Measurements from ENCODE around the gene MARCO.
"Not testable (repeated sequence)": the region's sequence is repeated elsewhere in the genome, so short reads cannot be mapped to it uniquely, and the experiment has no call there.

Gene MARCO

DNA sequence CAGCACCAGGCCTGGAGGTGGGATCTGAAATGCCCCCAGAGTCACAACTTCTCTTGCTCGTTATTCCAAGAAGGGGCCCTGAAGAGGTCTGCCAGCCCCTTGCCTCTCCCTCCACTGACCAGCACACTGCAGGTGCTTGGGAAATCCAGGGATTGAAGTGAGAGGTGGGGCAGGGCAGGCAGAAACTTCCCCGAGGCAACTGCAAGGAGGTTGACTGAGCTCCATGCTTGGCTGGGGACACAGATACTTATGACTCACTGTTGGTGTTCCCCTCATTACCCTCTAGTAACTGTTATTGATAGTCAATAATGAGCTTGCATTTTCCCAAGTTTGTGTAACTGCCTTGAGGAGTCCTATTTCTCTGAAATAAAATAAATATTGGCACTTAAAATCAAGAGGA is 47.5 kb downstream of the MARCO start:
- no peak overlapping the region for H3K27ac Mint-ChIP-seq
- H3K4me1 Mint-ChIP-seq, result peaks cover 0 to 1% of the 10 kb centered on the region in 2 donors
- H3K9me3 Mint-ChIP-seq, result peaks cover 0 to 2% of the 10 kb centered on the region in 2 donors
- no peaks in the 10 kb centered on the region for H3K36me3 Mint-ChIP-seq
- peaks cover 0 to 7% of the 10 kb centered on the region in 2 donors for H3K27me3 Mint-ChIP-seq
- no peak overlapping the region for H3K4me3 Mint-ChIP-seq
- ATAC-seq (replicated peaks) (peak; percentile 33 to 84), DNase-seq (no peak)

DNA sequence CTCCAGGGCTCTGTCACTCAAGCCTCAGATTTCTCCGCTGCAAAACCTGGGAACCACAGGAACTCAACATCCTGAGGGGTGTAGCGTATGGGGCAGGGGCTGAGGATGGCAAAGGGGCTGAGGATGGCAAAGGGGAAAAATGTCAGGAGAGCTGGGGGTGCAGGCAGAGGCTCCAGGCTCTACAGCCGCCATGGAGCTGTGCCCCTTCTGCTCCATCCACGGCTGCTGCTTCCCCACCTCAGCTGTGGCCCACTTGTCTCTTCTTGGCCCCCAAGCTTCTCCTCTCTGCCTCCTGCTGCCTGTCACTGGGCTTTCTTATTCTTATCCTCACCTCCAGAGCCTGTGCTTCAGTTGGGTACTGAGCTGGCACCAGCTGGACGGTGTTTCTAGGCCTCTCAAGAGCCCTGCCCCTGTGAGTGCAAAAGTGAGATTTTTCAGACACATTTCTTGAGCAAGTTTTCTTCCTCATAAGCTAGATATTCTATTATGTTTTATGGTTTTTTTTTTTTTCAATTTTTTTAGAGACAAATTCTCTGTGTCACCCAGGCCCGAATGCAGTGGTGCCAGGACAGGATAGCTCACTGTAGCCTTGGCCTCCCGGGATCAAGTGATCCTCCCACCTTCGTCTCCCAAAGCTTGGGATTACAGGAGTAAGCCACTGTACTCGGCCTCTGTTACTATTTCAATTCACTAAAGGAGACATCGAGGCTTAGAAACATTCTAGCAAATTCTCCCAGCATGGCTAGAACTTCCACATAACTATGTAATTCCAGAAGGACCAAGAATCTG is 49.0 kb downstream of the MARCO start:
- H3K27ac Mint-ChIP-seq, result no peak overlapping the region
- no peak overlapping the region for H3K4me3 Mint-ChIP-seq
- ATAC-seq (replicated peaks), result no peak
- H3K27me3 Mint-ChIP-seq, result peaks cover 0 to 7% of the 10 kb centered on the region in 2 donors
- H3K36me3 Mint-ChIP-seq, result no peaks in the 10 kb centered on the region
- H3K9me3 Mint-ChIP-seq, result peaks cover 0 to 2% of the 10 kb centered on the region in 2 donors
- peaks cover 0 to 1% of the 10 kb centered on the region in 2 donors for H3K4me1 Mint-ChIP-seq
- no peak for DNase-seq

DNA sequence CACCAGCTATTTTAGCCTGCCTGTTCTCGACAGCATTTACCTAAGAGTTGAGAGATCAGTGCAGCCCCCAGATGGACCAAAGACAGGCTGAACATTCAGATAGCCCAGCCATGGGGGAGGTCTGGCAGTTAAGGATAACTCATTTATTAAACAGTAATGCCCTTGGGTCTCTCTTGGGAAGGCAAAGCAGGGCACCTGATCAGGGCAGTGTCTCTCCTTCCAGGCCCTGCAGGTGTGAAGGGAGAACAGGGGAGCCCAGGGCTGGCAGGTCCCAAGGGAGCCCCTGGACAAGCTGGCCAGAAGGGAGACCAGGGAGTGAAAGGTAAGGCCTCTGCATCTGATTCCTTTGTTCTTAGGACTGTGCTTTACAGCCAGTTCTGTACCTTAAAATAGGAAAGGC is 49.6 kb downstream of the MARCO start:
- Mint-ChIP-seq H3K27ac (no peak overlapping the region), H3K4me1 (peaks cover 0 to 1% of the 10 kb centered on the region in 2 donors)

DNA sequence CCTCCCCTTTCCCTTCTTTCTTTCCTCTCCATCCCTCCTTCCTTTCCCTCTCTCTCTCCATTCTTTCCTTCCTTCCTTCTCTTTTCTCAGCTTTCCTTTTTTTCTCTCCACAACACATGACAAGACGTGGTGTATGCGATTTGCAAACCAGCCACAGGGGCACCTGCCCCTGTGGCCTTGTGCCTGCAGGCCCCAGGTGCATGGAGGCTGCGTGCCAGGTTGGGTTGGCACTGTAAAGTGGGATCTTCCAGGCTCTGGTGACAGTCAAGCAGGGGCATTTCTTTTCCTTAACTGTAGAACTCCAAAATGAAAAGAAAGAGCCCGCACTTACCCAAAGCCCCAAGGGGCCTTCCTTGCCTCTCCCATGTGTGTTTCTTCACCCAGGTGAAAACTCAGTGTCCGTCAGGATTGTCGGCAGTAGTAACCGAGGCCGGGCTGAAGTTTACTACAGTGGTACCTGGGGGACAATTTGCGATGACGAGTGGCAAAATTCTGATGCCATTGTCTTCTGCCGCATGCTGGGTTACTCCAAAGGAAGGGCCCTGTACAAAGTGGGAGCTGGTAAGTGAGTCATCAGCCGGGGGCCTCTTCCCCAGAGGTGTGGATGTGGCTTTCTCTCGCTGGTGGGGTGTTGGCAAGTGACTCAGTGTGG is 50.9 kb downstream of the MARCO start:
- Mint-ChIP-seq H3K27ac (no peak overlapping the region), H3K4me1 (peaks cover 0 to 1% of the 10 kb centered on the region in 2 donors), H3K27me3 (no peaks in the 10 kb centered on the region), H3K9me3 (peaks cover 0 to 2% of the 10 kb centered on the region in 2 donors), H3K4me3 (no peak overlapping the region), H3K36me3 (no peaks in the 10 kb centered on the region)
- DNase-seq (no peak), ATAC-seq (replicated peaks) (no peak)

More for the DNA sequence above, 49.6 kb downstream of the MARCO start:
- Mint-ChIP-seq H3K4me3 (no peak overlapping the region), H3K9me3 (peaks cover 0 to 2% of the 10 kb centered on the region in 2 donors), H3K36me3 (no peaks in the 10 kb centered on the region), H3K27me3 (peaks cover 0 to 7% of the 10 kb centered on the region in 2 donors)
- DNase-seq, result no peak
- no peak for ATAC-seq (replicated peaks)

GRCh38 chr2:118993392-118993752 is 51.4 kb downstream of the MARCO start:
- ATAC-seq (replicated peaks), result no peak
- Mint-ChIP-seq H3K4me1 (no peaks in the 10 kb centered on the region), H3K27me3 (no peaks in the 10 kb centered on the region), H3K4me3 (no peak overlapping the region), H3K27ac (no peak overlapping the region), H3K9me3 (peaks cover 0 to 5% of the 10 kb centered on the region in 2 donors), H3K36me3 (no peaks in the 10 kb centered on the region)
- no peak for DNase-seq

- no peak overlapping the region for H3K4me3 Mint-ChIP-seq
- ATAC-seq (replicated peaks) (no peak), DNase-seq (no peak)
- no peaks in the 10 kb centered on the region for H3K27me3 Mint-ChIP-seq
- no peaks in the 10 kb centered on the region for H3K4me1 Mint-ChIP-seq
- no peak overlapping the region for H3K27ac Mint-ChIP-seq
- H3K9me3 Mint-ChIP-seq, result peaks cover 0 to 5% of the 10 kb centered on the region in 2 donors
- no peaks in the 10 kb centered on the region for H3K36me3 Mint-ChIP-seq
Observed at GRCh38 chr2:118994172-118994700, 52.2 kb downstream of the MARCO start.

- ATAC-seq (replicated peaks), result no peak
- H3K27ac Mint-ChIP-seq, result no peak overlapping the region
Observed at GRCh38 chr2:118994778-118995177, 52.8 kb downstream of the MARCO start.

GRCh38 chr2:119003856-119004255 is 61.9 kb downstream of the MARCO start:
- H3K27me3 Mint-ChIP-seq; H3K27ac Mint-ChIP-seq; H3K4me3 Mint-ChIP-seq; ATAC-seq (replicated peaks); H3K9me3 Mint-ChIP-seq; DNase-seq; H3K36me3 Mint-ChIP-seq; H3K4me1 Mint-ChIP-seq: not testable (repeated sequence)

More at GRCh38 chr2:118994778-118995177, 52.8 kb downstream of the MARCO start:
- Mint-ChIP-seq H3K4me1 (no peaks in the 10 kb centered on the region), H3K36me3 (no peaks in the 10 kb centered on the region), H3K4me3 (no peak overlapping the region), H3K9me3 (peaks cover 0 to 5% of the 10 kb centered on the region in 2 donors), H3K27me3 (no peaks in the 10 kb centered on the region)
- DNase-seq, result no peak

DNA sequence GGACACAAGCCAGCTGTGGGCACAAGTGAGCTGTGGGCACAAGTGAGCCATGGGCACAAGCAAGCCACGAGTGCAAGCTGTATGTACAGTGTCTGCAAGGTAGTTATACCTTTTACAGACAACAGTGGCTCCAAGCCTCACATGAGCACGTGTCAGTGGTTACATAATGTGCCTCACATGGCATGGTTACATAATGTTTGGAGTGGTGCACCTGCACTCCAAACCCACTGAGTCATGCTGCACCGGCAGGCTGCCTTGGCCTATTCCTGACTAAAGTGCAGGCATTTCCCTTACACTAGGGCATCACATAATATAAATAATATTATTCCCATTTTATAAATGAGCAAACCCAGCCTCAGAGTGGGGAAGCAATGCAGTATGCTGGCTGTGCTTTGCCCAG is 62.6 kb downstream of the MARCO start:
- ATAC-seq (replicated peaks) (no peak), DNase-seq (no peak)
- Mint-ChIP-seq H3K27ac (no peak overlapping the region), H3K4me3 (no peak overlapping the region), H3K36me3 (no peaks in the 10 kb centered on the region), H3K9me3 (peaks cover 4 to 5% of the 10 kb centered on the region in 2 donors), H3K4me1 (no peaks in the 10 kb centered on the region), H3K27me3 (peaks cover 4 to 8% of the 10 kb centered on the region in 2 donors)

DNA sequence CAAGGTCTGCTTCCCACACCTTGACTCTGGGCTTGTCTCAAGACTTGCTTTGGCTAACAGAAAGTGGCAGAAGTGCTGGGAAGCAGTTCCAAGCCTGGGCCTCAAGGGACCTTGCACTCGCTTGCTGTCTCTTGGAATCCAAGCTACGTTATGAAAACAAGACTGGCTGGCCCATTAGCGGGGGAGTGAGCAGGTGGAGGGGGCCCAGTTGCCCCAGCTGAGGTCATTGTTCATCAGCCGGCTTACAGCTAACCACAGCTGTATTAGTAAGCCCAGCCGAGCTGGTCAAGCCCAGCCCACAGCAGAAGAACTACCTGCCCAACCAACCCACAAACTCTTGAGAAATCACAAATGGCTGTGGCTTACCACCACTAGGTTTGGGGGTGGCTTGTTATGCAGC is 63.1 kb downstream of the MARCO start:
- no peak for DNase-seq
- Mint-ChIP-seq H3K4me3 (no peak overlapping the region), H3K4me1 (no peaks in the 10 kb centered on the region), H3K9me3 (peaks cover 4 to 5% of the 10 kb centered on the region in 2 donors), H3K27me3 (peaks cover 9 to 13% of the 10 kb centered on the region in 2 donors), H3K36me3 (no peaks in the 10 kb centered on the region), H3K27ac (no peak overlapping the region)
- ATAC-seq (replicated peaks), result no peak

DNA sequence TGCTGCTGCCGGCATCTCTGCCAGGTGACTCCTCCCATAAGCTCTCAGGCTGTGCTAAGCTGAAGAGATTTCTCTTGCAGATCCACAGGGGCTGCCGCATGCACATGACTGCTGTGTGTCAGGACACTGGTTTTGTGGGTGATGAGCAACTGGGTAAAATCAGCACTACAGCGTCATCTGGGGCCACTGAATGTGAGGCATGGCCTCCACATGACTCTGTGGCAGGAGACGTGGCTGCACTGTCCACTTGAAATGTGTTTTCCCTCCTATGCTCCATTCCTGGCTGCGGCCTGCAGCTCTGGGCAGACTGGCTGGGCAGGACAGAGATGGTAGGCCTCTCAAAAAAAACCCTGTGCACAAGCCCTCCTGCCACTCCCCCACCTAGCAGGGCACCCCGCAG is 63.6 kb downstream of the MARCO start:
- H3K27ac Mint-ChIP-seq, result no peak overlapping the region
- ATAC-seq (replicated peaks) (no peak), DNase-seq (no peak)
- no peak overlapping the region for H3K4me3 Mint-ChIP-seq
- H3K4me1 Mint-ChIP-seq, result no peaks in the 10 kb centered on the region
- peaks cover 4 to 5% of the 10 kb centered on the region in 2 donors for H3K9me3 Mint-ChIP-seq
- peaks cover 11 to 16% of the 10 kb centered on the region in 2 donors for H3K27me3 Mint-ChIP-seq
- H3K36me3 Mint-ChIP-seq, result no peaks in the 10 kb centered on the region

- Mint-ChIP-seq H3K9me3 (peaks cover 4 to 5% of the 10 kb centered on the region in 2 donors), H3K4me3 (no peak overlapping the region), H3K36me3 (no peaks in the 10 kb centered on the region), H3K27ac (no peak overlapping the region), H3K4me1 (no peaks in the 10 kb centered on the region), H3K27me3 (peaks cover 20 to 24% of the 10 kb centered on the region in 2 donors)
- DNase-seq, result no peak
- no peak for ATAC-seq (replicated peaks)
Observed at GRCh38 chr2:119006441-119006840, 64.4 kb downstream of the MARCO start.

- Mint-ChIP-seq H3K4me1 (no peaks in the 10 kb centered on the region), H3K27me3 (peaks cover 33 to 39% of the 10 kb centered on the region in 2 donors), H3K9me3 (peaks cover 3 to 4% of the 10 kb centered on the region in 2 donors), H3K27ac (no peak overlapping the region), H3K4me3 (no peak overlapping the region), H3K36me3 (no peaks in the 10 kb centered on the region)
- DNase-seq, result no peak
- ATAC-seq (replicated peaks), result no peak
Observed at GRCh38 chr2:119008108-119008507, 66.1 kb downstream of the MARCO start.

DNA sequence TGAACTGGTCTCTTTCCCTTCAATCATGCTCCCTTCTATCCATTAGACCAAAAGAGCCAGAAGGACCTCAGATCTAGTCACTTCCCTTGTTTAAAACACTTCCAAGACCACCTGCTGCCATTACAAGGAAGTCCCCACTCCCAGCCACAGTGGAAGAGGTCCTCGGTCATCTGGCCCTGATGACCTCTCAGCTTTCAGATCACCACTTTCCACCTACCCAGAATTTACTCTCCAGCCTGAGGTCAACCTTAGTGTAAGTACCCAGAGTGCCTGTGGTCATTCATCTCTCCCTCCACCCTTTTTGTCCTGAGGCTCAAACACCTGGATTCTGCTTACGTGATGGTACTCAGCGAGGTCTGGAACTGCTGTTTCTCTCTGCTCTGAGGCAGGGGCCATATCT is 67.1 kb downstream of the MARCO start:
- no peak overlapping the region for H3K4me3 Mint-ChIP-seq
- peaks cover 3% of the 10 kb centered on the region in 2 donors for H3K9me3 Mint-ChIP-seq
- H3K4me1 Mint-ChIP-seq, result no peaks in the 10 kb centered on the region
- H3K27me3 Mint-ChIP-seq, result peaks cover 33 to 39% of the 10 kb centered on the region in 2 donors
- H3K27ac Mint-ChIP-seq, result no peak overlapping the region
- ATAC-seq (replicated peaks) (no peak), DNase-seq (no peak)
- H3K36me3 Mint-ChIP-seq, result no peaks in the 10 kb centered on the region

GRCh38 chr2:119010336-119010735 is 68.3 kb downstream of the MARCO start:
- Mint-ChIP-seq H3K4me3 (no peak overlapping the region), H3K27me3 (peaks cover 33 to 39% of the 10 kb centered on the region in 2 donors), H3K27ac (no peak overlapping the region), H3K4me1 (no peaks in the 10 kb centered on the region), H3K9me3 (no peaks in the 10 kb centered on the region), H3K36me3 (no peaks in the 10 kb centered on the region)
- ATAC-seq (replicated peaks), result no peak
- DNase-seq, result no peak

Data from stimulated activated naive B cell treated with anti-CD40 and anti-IgM and Interleukin-4, amounts not matched to agents 10 μg/mL and 1 μg/mL and 100 μg/mL, for 72 hours (primary cell).